Measurements from ENCODE around the gene SPATA9. TPM values are rescaled to one million over a fixed set of nuclear protein-coding genes. Genes with fewer than 3 reads are reported as not detected.

SPATA9 gene
- total and polyA plus RNA-seq, 9 of the 15 experiments (the other 6 are each of a cell fraction or from before 2014, with no cell fraction given): 0.16 to 5.5 (median 0.39) TPM; not detected in 3

DNA sequence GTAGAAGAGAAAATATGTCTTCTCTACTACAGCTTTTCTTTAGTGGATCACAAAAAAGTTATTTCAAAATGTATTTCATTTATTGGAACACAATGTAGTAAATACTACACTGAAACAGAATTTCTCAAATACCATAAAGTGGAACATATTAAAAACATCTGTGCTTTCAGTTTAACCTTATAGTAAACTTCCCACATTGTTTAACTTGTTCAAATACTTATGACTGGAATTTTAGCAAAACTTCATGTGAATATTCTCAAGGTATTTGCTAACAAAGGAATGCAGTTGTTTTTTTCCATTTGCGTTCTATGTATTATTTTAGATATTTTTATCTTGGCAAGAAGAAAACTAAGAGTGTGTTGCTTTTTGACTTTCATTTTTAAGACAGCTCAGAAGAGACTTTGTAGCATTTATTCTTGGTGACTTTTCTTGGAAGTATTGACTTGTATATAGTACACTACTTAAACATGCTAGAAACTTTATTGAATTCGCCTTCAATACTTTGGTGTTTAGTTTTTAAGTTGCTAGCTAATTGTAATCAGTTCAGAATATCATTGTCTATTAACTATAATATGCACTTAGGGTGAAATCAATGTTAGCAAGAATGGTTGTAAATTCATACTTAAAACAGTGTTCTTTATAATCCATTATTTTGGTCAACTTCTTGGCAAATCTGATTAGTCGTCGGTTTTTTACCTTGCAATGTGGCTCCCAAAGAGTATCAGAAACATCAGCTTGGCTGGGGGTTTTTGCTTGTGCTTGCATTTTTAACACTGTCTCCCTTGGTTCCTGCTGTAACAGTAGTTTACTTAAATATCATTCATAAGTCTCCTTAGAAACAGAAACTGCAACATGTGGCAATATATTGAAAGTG is 43.4 kb upstream of the SPATA9 start (continued):
- TF ChIP-seq YY1 (IDR thresholded peaks at IDR 0.05; ENCODE audit: borderline replicate concordance in 1 of 3, control insufficient read depth in 1 of 3, extremely low read depth in 1 of 3, insufficient read depth in 3 of 3, insufficient read length in 1 of 3, insufficient replicate concordance in 2 of 3, low read depth in 1 of 3, low read length in 2 of 3) (no peak), KAT7 (CRISPR knock-in tag; IDR thresholded peaks at IDR 0.05; ENCODE audit: borderline replicate concordance) (peak; percentile 28; the same call in 1 of the 2 replicates), ZNF316 (IDR thresholded peaks at IDR 0.05) (peak; percentile 93), ZNF695 (CRISPR knock-in tag; IDR thresholded peaks at IDR 0.05) (no peak), BCL6 (CRISPR knock-in tag; IDR thresholded peaks at IDR 0.05) (no peak), ZNF212 (CRISPR knock-in tag; IDR thresholded peaks at IDR 0.05) (no peak), C11orf30 (IDR thresholded peaks at IDR 0.05; ENCODE audit: low read depth) (peak; percentile 83), ZNF217 (CRISPR knock-in tag; IDR thresholded peaks at IDR 0.05) (no peak), SRF (CRISPR knock-in tag; IDR thresholded peaks at IDR 0.05) (no peak; a peak in 1 of 4 replicates), KDM4B (IDR thresholded peaks at IDR 0.05; ENCODE audit: borderline replicate concordance in 2 of 2, low read depth in 1 of 2) (no peak), GTF2F1 (IDR thresholded peaks at IDR 0.05; ENCODE audit: low read depth, low read length) (no peak), ZNF717 (CRISPR knock-in tag; IDR thresholded peaks at IDR 0.05) (no peak), TAF7 (tag; IDR thresholded peaks at IDR 0.05) (no peak)
- TF ChIP-seq, protein P1, sequence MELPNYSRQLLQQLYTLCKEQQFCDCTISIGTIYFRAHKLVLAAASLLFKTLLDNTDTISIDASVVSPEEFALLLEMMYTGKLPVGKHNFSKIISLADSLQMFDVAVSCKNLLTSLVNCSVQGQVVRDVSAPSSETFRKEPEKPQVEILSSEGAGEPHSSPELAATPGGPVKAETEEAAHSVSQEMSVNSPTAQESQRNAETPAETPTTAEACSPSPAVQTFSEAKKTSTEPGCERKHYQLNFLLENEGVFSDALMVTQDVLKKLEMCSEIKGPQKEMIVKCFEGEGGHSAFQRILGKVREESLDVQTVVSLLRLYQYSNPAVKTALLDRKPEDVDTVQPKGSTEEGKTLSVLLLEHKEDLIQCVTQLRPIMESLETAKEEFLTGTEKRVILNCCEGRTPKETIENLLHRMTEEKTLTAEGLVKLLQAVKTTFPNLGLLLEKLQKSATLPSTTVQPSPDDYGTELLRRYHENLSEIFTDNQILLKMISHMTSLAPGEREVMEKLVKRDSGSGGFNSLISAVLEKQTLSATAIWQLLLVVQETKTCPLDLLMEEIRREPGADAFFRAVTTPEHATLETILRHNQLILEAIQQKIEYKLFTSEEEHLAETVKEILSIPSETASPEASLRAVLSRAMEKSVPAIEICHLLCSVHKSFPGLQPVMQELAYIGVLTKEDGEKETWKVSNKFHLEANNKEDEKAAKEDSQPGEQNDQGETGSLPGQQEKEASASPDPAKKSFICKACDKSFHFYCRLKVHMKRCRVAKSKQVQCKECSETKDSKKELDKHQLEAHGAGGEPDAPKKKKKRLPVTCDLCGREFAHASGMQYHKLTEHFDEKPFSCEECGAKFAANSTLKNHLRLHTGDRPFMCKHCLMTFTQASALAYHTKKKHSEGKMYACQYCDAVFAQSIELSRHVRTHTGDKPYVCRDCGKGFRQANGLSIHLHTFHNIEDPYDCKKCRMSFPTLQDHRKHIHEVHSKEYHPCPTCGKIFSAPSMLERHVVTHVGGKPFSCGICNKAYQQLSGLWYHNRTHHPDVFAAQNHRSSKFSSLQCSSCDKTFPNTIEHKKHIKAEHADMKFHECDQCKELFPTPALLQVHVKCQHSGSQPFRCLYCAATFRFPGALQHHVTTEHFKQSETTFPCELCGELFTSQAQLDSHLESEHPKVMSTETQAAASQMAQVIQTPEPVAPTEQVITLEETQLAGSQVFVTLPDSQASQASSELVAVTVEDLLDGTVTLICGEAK (IDR thresholded peaks at IDR 0.05): peak; percentile 71
- TF ChIP-seq, protein P1 (CRISPR knock-in tag; IDR thresholded peaks at IDR 0.05): no peak
- TF ChIP-seq, protein P2, sequence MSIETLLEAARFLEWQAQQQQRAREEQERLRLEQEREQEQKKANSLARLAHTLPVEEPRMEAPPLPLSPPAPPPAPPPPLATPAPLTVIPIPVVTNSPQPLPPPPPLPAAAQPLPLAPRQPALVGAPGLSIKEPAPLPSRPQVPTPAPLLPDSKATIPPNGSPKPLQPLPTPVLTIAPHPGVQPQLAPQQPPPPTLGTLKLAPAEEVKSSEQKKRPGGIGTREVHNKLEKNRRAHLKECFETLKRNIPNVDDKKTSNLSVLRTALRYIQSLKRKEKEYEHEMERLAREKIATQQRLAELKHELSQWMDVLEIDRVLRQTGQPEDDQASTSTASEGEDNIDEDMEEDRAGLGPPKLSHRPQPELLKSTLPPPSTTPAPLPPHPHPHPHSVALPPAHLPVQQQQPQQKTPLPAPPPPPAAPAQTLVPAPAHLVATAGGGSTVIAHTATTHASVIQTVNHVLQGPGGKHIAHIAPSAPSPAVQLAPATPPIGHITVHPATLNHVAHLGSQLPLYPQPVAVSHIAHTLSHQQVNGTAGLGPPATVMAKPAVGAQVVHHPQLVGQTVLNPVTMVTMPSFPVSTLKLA (conservative IDR thresholded peaks at IDR 0.05): no peak; a peak in 1 of 4 replicates
